ENCODE measurements around the gene ADAM15.

- TF ChIP-seq CTCF (IDR thresholded peaks at IDR 0.05; ENCODE audit: insufficient read depth, low read depth, low read length) (no peak), EZH2 (IDR thresholded peaks at IDR 0.05; ENCODE audit: insufficient read depth, low read length) (no peak)
These were observed 45.8 kb upstream of the ADAM15 start for GRCh38 chr1:155005076-155006011.

Measured in astrocyte (in vitro differentiated cells and primary cell).